Limb (tissue), 2 donors: ENCODE data around the gene DNAH7.

Source experiments
- DNase-seq, 2 donors: peaks; one replicate each; pipeline ENCODE4 v3.0.0-alpha.2; 2016; ENCODE audit errors: extremely low spot score in 2 of 2

DNAH7 gene

DNA sequence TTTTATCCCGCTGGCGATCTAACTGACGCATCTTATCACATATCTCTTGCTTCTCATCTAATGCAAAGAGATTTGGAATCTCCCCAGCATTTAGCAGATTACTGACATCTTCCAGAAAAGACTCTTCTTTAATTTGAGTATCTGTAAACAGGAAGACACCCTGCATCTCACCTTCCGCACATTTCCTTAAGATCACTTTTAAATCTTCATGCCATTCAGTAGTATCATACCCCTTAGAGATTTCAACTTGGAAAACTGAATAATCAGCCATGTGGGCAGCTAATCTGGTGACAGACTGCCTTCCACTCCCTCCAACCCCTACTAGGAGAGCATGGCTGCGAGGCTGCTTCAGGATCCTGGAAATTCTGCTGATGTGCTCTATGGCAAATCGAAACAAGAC is 204.3 kb downstream of the DNAH7 start:
- no peak for DNase-seq

DNA sequence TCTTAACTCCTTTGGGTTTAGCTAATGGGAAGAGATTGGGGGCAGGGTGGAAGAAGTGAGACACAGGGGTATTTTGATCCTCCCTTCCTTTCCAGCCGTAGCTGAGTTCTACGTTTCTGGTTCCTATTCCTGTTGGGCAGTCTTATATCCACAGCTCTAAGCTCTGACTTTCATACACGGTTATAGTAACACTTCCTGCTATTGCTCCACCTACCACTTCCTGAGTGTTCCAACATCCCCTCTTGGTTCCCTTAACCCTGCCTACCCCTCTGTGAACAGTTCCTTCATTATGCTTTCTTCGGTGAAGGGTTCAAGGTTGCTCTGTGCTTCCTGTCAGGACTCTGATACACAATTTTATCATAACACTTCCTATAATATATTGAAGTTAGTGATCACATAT is 205.1 kb downstream of the DNAH7 start:
- no peak for DNase-seq

DNA sequence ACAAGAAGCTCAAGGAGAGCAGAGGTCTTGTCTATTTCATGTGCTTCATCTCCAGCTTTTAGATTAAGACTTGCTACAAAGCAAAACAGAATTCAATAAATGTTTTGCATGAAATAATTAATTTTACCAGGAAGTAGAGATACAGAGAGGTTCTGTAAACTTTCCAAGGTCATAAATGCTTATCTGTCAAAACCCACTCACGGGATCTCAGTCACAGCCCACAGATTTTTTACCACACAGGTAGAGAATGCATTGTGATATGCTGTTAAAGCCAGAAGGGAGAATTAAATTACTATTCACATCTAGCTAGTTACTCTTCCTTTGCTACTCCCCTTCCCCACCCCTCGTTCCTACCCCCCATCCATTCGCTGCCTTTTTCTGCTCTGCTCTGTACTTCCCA is 205.5 kb downstream of the DNAH7 start:
- no peak for DNase-seq

DNA sequence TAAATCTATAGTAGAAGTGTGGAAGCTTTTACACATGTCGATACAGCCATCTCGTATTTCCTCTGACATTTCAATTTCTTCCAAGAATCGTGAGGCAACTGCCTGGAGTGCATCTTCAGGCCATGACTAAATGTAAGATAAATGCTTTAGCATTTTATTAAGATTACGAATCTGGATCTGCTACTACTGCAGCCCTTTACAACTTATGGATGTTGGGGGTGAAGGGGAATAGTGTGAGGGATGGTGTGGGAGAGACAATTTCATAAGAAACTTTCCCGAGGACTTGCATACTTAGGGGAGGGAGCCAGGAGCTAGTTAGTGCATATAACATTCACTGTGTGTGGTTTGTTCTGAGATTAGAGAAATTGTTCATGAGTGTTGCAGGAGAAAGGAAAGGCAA is 206.8 kb downstream of the DNAH7 start:
- no peak for DNase-seq

DNA sequence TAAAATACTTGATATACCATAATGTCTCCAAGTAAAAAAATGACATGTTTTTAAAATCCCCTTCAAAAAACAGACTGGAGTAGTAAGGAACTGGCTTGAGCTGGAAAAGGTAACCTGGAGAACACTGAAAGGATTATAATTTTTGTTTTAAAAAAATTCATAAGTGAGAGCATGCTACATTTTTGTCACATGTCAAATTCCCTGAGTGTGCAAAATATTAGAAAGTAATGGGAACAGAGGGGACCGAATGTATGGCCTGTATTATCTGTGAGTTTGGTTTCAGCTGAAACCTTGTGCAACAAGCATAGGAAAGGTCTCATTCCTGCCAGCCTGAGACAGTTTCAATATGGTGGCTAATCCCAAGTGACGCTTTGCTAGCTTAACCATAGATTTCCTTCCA is 209.1 kb downstream of the DNAH7 start:
- no peak for DNase-seq

DNA sequence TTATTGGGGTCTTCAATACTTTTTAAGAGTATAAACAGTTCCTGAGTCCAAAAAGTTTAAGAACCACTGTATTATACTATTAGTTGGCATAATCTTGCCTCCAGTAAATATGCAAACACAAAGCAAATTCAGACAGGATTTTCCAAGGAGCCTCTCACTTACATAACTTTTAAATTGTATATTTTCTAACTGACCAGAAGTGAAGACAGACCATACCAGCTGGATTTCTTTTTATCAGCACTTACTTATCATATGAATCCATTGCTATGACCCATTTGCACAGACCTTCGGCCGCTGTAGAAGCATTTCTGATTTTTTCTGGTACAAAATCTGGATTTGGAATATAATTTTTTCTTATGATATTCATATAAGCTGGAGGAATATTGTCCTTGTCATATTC is 211.5 kb downstream of the DNAH7 start:
- DNase-seq = no peak

DNA sequence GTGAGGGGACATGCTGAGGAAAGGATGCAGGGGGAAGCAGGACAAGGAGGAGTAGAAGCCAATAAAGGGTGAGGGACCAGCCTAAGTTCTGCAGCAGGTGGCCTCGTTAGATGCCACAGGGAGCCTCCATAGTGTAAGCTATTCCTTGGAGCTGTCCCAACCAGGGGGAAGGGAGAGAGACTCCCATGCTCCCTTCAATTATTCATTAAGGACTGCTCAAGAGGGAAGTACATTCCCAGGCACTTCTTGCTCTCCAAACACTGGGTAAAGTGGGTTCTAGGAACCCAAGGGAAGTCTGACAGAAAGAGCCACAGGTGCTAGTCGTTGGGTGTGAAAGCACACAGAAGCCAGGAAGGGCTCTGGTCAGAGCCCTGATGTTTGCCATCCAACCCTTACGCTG is 217.9 kb downstream of the DNAH7 start:
- DNase-seq = no peak

DNA sequence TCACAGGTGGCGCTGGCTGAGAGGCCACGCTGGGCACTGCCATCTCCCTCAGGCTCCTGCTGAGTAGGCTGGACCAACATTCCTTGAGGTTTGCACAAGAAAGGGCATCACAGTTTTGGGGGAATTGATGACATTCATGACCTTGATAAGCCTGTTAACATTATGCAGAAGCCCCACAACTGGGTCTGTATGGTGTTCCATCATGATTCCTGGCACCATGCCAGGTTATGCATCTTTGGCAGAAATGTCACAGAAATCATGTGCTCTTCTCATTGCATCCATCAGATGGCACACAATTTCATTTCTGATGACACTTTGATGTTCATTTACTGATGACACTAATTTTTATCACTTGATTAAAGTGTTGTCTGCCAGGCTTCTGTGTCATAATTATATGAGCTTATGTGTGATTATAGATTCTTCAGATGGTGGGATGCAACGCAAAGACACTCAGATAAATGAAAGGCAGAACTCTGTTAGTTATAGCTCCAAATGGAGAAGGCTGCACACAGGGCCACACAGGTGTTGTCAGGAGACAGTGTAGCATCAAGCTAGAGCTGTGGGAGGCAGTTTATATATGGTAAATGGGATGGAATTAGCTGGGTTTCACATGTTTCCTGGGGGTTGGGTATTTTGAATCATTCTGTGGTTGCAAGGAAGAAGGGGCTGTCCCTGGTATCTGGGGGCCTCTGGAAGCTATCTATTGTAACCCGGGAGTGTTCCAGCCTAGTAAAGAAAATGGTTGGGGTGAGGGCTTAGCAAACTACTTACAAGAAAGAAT is 220.3 kb downstream of the DNAH7 start:
- DNase-seq = no peak

DNA sequence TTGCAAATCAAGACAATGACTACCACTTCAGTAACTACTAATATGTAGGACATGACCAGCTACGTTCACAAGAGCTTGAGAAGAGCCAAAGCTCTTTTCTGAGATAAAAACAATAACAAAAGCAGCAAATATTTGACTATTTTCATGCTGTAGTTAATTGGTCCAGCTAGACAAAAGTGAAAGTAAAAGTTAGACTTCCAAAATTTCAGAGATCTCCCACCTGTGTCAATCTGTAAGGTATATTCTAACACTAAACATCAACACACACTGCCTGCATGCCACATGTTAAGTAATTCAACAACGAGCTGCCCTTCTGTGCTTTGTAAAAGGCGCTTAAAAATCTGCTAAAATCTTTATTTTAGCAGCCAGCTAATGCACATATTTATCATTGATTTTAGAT is 225.7 kb downstream of the DNAH7 start:
- DNase-seq = no peak

DNA sequence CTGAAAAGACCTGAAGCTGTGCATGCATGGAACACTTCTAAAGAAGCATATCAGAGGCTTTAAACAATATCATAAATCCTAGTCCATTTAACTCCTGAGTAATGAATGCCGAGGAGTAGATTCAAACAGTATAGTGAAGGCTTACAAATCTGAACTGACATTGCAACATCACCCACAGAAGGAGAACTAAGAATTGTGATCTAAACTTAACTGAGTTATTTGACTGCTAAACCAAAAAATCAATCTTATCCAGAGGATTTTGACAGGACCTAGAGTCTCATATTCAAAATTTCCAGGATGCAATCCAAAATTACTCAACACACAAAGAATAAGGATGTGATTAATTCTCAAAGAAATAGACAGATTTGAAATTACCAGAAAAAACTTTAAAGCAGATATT is 230.6 kb downstream of the DNAH7 start:
- no peak for DNase-seq

DNA sequence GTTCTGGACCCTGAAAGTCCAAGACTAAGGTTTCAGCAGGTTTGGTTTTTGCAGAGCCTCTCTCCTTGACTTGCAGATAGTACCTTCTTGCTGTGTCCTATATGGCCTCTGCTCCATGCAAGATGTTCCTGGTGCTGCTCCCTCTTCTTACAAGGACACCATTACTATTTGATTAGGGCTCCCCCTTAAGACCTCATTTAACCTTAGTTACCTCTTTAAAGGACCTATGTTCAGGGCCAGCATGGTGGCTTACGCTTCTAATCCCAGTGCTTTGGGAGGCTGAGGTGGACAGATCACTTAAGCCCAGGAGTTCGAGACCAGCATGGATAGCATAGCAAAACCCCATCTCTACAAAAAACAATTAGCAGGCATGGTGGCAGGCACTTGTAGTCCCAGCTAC is 232.6 kb downstream of the DNAH7 start:
- DNase-seq = no peak

DNA sequence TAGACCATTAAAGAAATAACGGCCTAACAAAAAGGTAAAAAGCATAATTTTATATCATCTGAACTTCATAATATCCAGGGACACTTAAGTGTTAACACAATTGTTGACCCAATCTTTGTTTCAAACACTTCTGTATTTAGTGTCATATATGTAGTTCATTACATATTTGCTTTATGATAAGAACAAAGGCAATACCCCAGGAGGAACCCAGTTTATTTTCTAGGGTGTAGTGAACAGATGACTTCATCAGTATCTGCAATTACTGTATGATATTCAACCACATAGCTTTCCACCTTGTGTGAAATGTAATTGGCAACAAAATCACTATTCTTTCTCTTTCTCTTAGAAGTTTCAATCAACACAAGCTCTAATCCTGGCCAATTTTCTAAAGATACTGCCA is 233.8 kb downstream of the DNAH7 start:
- no peak for DNase-seq

DNA sequence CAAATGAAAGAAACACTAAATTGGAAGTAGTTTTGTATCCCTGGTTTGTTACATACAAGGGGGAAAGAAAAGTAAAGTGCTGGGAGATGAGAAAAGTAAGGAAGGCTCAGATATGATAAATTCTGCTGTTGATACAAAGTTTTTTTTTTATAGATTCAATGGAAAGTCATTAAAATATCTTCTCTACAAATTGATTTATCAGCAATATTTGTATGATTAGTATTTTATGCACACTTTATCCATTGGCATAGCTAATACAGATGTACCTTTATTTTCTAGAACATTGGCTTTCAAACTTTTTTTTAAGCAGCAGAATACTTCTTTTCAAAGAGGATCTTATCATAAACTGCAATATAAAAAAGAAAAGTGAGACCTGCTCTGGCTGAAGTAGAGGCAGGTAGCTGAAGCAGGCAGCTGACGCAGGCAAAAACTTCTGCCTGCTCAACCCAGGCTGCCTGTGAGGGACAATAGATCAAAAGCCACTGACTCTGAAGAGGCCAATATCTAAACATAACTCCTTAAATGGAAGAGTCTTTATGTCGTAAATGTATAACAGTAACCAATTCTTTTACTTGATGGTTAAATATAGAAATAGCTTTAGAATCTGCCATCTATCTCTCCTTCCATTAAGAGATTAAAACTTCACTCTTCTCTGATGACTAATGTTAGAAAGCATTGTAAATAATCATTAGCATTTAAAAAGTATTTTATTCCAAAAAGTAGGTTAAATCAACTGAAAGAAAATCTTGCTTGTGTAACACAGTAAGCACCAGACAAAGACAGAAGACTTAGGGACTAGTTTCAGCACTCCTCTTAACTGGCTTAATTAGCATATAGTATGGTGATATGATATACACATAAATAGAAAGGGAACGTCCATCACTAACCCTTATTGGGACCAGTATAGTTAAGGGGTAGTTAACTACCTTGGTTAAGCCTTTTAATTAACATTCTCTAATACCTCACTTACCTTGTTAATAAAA is 237.4 kb downstream of the DNAH7 start:
- DNase-seq = no peak

DNA sequence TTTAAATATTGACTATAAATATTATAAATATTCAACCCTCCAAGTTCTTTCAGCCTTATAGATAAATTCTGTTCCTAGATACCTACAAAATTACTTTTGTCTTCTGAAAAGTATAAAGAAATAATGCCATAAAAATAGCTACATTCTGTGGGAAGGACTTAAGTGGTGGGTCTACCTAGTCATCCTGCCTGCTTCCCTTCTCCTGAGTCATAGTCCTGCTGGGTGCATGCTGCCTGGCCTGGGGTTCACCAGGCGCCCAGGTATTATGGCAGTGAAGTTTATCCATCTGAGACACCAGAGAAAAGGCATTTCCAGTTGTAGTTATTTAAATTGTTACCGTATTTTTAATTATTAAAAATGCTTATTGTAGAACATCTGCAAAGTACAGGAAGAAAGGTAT is 244.2 kb downstream of the DNAH7 start:
- DNase-seq = no peak

DNA sequence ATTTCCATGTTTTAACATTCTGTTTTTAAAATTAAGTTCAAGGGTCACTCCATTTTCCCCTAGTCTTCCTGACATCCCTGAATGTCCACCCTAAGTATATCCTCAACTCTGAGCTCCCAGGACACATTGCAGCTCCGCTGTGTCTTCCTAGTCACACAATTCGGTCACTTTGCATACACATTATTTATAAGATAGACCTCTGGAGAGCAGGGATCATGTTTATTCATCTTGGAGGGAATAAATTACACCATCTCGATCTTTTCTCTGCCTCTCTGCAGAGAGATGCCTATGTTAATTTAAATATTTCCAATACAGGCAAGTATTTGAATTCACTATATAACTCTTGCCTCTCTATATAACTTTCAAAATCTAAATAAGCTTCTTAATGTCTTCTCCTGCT is 245.4 kb downstream of the DNAH7 start:
- no peak for DNase-seq

DNA sequence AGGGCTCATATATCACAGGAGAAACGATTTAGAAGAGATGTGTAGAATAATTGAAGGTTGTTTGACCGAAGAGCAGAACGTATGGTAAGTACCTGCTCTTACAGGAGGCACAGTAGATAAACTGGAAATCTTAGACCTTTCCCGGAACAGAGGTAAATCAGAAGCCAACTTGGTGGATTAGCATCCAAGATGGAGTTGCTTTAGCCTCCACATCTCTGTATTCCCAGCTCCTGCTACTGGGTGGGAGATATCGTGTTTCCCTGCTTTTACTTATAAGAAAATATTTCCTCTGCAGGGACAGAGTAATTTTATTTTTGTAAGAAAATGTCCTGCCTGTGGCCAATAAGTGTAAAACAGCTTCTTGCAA is 247.1 kb downstream of the DNAH7 start:
- no peak for DNase-seq

DNA sequence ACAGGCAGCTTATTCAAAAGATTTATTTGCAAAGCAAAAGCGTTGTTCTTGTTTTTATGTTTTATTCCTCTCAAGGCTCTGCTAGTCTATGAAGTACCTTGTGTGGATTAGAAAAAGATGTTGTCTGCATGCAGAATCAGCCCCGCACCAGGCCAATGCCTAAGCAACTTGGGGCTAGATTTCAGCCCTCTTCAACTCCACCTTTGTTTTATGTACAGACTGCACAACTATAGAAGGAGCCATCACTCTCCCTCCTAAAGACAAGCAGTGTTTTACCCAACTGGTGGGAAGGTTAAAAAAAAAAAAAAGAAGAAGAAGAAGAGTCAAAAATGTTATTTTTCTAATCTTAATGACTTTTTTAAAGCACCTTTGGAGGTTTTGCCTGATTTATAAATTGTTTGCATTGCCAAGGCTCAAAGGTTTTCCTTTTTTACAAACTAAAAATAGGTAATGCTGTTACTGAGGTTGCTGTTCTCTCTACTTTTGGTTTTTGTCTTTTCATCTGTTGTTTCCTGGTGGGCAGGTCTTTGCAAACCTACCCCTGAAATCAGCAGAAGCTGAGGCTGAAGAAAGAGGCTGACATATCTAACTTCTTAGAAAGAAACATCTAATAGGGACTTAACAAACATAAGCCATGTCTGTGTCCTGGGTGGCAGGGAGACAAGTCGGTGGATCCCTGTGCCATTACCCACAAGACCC is 247.6 kb downstream of the DNAH7 start:
- no peak for DNase-seq

DNA sequence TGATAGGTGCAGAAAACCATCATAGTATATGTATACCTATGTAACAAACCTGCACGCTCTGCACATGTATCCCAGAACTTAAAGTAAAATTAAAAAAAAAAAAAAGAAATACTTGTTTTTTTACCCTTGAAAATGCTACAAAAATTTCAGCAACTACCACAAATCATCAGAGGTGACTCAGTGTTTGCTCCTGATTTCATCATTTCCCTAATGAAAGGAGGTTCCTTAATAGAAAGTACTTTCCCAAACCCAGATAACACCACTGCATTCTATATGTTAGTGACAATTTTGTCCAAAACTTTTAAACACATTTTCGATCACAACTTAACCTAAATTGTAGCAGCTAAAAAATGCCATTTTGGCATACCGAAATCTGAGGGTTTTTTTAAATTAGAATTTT is 248.3 kb downstream of the DNAH7 start:
- DNase-seq = no peak

DNA sequence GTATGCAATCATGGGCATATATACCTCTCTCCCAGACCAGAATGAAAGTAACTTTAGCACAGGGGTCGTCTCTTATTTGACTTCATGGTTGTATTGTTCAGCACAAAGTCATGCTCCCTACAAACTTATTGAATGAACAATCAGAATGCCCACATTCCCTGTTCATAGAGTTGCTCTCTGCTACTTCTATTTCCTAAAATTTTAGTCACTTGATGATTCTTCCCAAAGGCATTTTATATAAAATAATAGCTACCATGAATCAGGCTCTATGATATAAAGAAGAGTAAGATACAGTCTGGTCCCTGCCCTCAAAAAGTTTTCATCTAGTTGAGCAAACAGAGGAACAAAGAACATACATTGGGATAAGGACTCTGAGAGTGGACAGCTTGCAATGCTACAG is 249.4 kb downstream of the DNAH7 start:
- DNase-seq = no peak

DNA sequence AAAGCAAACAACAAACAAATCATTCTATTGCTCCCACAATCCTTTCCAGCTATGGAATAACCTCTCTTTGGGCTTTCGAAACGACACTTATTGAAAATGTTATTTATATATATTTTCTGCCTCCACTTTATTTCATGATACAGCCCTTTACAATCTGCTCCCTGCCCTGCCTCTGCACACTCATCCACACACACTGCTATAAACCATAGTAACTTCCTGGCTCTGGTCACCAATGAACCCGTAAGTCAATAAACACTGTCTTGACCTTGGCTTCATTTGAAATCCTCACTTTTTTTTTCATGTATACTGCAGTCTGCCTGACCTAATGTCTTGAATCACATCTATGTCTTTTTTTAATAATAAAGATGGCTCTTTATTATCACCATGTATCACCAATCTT is 250.1 kb downstream of the DNAH7 start:
- no peak for DNase-seq

DNA sequence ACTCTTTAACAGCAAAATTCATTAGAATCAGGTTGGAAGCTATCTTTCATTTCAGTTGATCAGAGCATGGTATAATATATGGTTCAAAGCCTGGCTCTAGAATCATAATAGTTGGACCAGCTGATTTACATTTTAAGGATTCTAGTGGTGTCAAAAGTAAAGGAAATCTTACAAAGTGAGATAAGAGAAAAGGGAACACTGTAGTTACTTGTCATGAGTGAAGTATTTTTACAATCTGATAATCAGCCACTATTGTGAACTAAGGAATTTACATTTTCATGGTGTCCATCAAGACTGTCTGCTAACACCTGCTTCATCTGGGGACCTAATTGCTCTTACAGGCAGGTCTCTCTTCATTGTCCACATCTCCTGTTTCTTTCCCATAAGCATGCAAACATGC is 250.5 kb downstream of the DNAH7 start:
- no peak for DNase-seq

DNA sequence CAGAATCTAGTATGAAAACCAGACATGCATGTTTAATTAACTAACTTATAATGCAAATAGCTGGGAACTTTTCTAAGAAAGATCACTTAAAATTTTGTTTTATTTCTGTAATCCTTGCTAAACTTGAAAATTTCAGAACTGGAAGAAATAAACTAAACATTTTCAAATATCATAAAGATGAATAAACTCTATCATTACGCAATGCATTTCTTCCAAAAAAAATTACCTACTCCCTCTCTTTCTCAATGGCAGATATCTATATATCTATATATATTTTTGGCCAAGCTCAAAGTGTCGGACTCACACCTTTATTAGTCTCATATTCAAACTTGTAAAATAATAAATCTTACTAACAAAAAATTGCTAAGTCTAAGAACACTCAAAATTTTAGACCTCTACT is 253.6 kb downstream of the DNAH7 start:
- no peak for DNase-seq
